NCI-H1092 treated with DMSO at 0.1 percent for 48 hours (cell line): ENCODE measurements around the gene C1QL1.

Source experiments
- DNase-seq: peaks from one replicate; lab custom pipeline; 2025; lab: John Stamatoyannopoulos, UW

Gene C1QL1

DNA sequence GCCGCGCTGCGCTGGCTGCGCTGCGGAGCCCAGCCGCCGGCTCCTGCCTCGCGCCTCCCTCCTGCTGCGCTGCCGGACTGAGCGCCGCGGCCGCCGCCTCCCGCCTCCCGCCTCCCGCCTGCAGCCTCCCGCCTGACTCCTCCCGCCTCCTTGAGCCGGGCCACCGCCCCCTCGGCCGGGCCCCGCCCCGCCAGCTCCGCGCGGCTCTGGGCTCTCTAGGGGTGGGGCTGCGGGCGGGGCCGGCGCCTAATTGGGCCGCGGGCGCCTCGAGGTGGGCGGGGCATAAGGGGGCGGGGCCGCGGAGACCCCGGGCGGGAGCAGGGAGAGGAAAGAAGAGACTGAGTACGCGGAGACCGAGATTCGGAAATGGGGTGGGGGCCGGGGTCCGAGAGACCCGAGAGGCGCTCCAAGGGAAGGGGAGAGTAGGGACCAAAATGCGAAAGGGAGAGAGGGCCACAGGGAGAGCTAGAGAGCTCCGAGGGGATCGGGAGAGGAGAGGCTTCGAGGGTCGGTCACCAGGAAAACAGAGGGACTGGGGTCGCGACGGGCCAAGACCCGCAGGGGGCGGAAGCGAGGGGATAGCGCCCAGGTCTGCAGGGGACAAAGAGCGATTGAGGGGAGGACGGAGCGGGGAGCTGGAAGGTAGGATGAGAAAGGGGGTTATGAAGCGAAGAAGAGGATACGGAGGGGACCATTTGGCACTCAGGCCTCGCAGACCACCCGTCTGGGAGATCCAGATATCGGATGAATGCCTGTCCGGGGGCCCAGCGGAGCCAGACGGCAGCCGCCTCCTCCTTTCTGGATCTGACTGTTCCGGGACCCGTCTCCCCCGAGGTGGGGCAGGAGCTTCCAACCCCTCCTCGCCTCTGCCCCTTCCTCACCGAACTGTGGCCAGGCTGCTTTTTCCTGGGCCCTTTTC lies at the start of gene C1QL1:
Gene C1QL1 (minus strand): TSS at position 79 of the 919 bp plus-strand sequence. CDS start 255 bp downstream, outside the sequence.
- DNase-seq, result peak; percentile 89

DNA sequence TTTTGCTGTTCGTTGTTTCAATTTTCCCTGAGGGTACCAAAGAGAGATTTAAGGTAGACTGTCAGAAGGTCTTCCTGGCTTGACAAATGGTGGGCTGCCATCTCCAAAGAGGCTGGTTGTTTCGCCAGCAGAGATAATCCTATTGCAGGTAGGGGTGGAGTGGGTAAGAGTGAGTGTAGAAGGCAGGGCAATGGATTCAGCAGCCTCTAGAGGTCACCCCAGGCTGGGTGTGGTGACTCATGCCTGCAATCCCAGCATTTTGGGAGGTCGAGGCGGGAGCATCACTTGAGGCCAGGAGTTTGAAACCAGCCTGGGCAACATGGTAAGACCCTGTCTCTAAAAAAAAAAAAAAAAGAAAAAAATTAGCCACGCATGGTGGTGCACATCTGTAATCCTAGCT lies 48.7 kb upstream of the C1QL1 start:
- no peak for DNase-seq

DNA sequence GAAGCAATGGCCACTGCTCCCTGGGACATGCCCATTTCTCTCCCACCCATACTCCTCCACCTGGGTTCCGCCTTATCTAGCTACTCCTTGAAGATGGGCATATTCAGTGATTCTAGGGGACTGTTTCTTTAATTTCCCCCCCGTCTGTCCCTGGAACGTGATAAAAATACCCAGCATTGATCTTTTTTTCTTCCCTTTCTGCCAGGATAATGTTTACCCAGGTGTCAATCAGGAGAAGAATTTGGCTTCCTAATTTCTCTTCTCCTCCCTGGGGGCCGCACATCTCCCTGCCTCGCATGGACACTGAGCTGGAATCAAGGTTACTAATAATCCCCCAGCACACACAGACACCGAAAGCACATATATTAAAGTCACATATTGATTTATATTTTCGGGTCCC lies 48.1 kb upstream of the C1QL1 start:
- DNase-seq, result no peak

DNA sequence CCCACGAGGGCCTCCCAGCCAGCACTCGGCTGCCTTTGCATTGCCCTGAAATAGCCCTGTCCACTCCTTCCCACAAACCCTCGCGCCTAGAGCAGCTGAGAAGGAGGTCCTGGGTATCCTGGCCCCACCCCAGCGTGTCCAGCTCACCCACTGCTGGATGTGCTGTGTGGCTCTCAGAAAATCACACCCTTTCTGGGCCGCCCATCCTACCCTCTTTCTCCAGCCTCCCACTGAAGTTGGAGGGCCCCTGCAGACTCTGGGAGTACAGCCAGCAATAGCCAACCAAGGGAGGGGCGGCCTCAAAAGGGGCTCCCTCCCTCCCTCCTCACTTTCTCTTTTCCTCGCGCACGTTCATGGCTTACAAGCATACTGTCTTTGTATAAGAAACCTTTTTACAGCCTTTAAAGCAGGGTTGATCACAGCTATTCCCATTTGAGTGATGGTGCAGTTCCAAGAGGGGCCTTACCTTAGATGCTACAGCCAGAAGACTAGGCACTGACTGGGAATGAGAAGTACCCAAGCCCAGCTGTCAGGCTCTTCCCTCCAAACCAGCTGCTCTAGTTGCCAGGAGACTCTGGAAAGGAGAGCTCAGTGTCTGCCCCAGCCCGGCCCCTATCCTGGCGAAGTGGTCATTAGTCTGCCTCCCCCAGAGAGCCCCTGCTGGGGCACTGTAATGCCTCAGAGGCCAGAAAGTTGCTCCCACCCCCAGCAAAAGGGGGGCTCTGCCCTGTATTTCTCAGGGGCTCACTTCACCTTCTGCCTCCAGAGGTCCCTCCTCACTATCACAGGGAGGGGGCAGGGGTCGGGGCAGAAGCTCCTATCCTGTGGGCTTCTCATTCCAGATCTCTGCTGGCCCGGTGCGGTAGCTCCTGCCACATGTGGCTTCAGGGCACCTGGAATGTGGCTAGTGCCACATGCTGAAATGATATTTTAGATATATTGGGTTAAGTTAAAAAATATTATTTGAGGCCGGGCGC lies 45.2 kb upstream of the C1QL1 start:
- DNase-seq, result peak; percentile 95

DNA sequence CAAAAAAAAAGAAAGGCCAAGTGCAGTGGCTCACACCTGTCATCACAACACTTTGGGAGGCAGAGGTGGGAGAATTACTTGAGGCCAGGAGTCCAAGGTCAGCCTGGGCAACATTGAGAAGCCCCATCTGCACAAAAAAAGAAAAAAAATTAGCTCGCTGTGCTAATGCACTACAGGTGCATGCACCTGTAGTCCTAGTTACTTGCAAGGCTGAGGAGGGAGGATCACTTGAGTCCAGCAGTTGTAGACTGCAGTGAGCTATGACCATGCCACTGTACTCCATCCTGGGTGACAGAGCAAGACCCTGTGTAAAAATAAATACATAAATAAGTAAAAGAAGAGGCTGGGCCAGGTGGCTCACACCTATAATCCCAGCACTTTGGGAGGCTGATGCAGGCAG lies 43.7 kb upstream of the C1QL1 start:
- DNase-seq, result no peak

DNA sequence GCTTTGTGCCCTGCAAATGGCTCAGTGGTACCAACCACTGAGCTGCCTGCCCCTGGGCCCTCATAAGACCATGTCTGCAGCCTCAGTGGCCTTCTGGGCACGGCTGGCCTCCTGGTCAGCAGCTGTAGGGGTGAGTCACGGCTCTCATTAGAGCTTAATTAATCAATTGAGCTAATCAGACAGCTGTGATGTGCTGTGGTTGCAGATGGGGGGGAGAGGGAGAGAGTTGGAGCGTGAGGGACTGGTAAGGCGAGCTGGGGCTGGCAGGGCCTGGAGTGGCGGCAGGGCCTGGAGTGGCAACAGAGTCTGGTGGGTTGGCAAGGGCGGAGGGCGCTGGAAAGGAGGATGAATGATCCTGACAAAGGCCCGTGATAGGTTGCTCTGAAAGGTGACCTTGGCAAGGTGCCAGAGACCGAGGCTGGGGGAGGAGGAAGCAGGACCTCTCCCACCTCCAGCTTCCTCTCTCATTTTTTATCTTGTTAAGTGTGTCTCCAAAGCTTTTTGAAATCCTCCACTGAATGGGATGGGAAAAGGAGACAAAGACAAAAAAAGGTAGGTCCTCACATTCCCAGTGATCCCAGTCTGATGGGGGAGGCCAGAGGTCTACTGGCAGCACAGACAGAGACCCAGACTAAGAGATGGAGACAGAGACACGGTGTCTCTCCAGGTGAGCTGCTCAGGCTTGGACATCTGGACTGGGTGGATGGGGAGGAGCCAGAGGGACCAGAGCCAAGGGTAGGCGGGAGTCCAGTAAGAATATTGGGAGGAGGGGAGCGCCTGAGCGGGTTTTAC lies 41.8 kb upstream of the C1QL1 start:
- peak; percentile 35 for DNase-seq

DNA sequence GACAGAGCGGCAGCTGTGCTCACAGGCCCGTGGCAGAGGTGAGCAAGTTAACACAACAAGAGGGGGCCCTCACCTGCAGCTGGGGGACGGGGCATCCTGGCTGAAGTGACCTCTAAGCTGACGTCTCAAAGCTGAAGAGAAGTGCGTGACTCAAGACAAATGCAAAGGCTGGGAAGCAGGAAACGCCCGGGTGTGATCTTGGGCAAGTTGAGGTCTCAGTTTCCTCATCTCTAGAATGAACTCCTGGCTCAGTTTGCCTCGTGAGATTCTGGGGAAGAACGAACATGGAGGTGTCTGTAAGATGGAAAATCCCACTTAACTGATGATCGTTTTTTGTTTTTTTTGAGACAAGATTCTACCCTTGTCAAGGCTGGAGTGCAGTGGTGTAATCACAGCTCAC lies 40.1 kb upstream of the C1QL1 start:
- DNase-seq, result no peak

DNA sequence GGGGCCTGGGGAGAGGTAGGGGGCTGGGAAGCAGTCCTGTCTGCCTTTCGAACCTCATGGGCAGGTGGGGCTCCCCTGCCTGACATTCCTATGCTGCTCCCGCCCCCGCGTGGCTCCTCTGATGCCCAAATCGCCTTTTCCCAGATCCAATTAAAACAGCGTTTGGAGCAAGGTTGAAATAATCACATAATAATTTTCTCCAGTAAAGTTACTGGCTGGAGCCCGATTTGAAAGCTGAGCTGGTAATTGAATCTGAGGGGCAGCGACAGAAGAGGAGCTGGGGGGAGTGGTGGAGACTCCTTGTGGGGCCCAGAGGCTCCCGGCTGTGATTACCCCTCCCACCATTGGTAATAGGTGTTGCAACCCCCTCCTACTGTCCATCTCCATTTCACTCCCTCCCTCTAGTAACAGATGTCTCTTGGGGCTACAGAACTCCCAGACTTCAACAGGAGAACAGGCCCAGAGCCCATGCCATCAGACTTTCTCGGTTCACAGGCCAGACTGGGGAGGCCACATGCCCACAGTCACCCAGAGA lies 38.9 kb upstream of the C1QL1 start:
- no peak for DNase-seq

DNA sequence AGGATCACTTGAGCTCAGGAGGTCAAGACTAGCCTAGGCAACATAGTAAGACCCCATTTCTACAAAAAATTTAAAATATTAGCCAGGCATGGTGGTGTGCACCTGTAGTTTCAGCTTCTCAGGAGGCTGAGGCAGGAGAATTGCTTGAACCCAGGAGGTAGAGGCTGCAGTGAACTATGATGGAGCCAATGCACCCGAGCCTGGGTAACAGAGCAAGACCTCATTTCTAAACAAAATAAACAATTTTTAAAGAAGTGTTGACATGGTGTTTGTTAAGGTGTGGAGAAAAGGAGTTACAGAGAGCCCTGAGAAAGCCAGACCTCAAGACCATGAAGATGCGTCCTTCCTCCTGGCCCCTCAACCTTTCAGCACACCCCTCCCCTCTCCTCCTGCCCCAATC lies 37.6 kb upstream of the C1QL1 start:
- no peak for DNase-seq

DNA sequence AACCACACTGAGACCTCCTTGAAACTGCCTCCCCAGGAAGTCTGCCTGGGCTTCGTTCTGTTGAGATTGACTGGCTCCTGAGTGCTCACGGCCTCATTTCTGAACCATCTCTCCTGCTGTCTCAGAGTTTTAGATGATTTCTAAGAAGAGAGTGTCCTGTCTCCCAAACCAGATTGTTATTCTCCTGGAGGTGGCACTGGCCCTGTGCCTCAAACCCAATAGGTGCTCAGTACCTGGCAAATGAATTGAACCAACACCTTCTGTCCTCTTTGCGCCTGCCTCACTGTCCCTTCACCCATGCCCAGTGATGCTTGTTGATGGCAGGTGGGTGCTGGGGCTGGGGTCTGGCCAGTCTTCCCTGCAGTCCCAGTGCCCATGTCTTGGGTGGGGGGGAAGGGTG lies 36.3 kb upstream of the C1QL1 start:
- DNase-seq, result no peak

DNA sequence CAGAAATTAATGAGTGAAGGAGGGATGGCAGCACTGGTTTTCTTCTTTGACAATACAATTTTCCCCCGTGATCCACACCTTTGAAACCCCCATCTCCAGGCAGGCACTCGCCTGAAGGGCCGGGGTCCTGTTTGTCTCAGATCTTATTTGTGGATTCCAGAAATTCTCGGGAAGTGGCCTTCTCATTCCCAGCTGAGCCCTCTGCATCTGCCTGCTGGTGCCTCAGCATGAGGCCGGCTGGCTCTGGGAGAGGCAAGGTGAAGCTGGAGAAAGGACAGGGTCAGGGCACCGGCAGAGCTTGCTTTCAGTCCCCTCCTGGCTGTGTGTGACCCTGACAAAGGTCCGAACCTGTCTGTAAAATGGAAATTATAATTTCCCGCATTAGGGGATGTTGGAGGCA lies 35.8 kb upstream of the C1QL1 start:
- no peak for DNase-seq

DNA sequence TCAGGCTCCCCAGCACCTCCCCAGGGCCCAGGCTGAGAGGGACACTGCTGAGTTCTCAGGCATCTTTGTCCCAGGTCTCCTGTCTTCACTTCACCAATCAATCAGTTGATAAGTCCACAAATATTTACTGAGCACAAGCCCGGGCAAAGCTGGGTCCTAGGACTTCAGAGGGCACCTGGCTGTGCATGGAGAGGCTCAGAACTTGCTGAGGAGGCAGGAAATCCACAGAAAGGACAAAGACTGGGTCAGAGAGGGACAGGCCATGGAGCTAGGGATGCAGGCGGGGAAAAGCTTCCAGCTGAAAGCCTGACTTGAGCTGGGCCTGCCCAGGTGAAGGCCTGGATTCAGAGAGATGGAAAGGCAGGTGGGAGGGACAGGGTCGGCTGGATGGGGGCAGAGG lies 33.2 kb upstream of the C1QL1 start:
- DNase-seq, result no peak

DNA sequence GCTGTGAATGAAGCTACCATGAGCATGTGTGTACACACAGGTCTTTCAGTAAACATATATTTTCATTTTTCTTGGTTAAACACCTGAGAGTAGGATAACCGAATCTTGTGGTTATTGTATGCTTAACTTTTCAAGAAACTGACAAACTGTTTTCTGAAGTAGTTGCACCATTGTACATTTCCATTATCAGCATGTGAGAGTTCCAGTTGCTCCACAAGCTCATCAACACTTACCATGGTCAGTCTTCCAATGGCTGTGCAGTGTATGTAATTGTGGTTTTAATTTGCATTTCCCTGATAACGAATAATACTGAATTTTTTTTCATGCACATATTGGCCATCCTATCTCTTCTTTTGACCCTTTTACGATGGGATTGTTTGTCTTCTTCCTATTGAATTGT lies 31.3 kb upstream of the C1QL1 start:
- no peak for DNase-seq

DNA sequence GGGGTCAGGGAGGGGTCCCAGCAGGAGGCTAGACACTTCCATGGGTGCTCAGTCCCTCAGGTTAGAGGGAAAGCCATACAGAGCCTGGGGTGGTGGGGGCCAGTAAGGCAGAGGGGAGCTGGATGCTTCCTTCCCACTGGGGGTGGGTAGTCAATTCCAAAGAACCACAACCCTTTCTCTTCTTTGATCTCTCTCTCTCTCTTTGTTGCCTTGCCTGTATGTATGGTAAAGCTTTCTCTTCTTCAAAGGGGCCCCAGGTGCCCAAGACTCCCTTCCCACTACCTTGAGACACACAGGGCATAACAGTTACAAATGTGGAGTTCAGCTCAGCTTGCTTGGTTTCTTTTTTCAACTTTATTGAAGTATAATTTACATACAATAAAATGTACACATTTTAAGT lies 30.5 kb upstream of the C1QL1 start:
- no peak for DNase-seq

DNA sequence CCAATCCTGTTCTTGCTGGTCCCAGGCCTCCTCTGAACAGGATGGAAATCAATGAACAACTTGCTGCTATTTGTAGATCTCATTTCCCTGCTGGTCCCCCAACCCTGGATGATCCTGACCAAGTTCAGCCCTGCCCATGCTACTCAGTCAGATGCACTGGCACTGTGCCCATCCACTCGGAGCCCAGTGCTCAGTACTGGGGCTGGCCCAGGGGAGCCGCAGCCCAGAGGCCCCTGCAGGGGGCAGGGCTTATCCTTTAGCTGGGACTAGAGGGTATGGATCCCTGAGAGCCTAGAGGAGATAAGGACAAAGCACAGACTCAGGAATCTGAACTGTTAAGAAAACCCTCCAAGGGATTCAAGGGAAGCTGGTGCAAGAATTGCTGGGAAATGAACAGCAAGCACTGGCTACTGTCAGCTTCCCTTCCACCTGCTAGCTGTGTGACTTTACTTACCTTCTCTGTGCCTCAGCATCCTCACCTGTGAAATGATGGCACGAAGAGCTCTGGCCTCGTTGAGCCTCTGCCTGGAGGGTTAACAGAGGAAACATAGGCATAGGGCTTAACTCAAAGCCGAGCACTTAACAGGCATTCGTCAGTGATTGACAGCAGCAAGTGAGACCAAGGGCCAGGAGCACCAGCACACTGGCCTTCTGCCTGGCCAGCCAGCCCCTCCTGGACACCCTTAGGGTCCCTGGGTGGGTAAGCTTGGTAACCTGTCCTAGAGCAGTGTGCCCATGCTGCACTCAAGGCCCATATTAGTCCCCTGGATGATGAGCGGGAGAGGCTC lies 29.8 kb upstream of the C1QL1 start:
- no peak for DNase-seq

DNA sequence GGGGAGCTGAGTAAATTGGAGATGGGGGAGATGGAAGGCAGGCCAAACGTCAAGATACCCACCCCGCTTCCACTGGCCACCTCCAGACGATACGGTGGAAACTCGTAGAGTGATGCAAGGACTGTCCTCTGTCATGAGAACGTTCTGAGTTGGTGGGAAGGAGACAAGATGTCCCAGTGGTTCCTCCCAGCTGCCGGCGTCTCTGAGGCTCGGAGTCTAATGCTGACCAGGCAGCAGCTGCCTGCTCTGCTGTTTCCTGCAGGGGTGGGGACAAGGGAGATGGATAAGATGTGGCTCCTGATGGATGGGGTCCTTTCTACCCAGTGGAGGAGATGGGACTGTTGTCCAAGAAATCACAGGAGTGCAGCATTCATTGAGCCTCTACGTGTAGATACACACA lies 28.2 kb upstream of the C1QL1 start:
- DNase-seq, result no peak

DNA sequence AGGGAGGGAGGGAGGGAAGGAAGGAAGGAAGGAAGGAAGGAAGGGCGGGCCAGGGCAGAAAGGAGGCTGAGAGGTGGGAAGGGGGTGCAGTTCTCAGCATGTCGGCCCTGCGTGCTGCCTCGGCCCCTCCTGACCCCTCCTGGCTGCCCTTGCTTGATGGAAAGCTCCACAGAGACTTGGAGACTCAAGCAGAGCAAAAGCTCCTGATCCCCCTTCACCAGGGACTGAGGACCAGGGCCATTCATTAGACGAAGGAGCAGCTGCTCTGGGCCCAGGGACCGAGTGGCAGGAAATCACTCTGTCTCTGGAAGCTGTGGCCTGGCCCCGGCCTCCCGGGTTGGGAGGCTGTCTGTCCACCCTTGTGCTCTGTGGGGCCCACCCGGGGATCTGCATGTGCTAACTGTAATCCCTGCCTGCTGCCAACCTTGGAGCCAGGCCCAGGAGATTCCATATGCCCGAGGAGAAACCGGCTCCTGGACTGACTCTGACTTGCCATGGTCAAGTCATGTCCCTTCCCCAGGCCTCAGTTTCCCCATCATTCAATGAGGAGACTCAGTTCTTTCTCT lies 27.4 kb upstream of the C1QL1 start:
- DNase-seq, result no peak

DNA sequence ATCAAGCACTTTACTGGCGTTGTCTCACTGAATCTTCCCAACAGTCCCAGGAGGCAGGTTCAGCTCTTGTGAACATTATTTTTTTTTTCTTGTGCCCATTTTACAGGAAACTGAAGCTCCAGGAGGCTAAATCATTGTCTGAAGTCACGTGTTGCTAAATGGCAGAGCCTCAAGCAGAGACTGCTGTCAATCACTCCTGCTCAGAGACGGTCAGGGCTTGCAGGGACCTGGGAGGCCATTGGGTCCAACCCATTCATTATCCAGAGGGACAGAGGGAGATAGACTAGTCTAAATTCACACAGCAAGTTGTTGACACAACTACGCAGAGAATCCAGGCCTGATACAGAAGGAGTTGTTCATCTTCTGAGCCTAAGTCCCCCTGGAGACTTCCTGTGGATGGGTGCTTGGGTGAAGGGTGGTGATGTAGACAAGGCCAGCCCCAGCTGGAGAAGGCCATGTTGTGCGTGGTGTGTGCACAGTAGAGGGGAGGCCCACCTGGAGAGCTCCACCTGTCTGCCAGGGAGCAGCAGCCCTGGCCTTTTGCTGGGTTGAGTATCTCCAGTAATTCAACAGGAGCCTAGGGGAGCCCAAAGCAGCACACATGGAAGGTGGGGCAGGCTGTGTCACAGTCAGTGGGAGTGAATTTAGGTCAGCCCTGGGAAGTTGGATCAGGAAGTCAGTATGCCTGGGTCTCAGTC lies 24.3 kb upstream of the C1QL1 start:
- DNase-seq, result no peak

DNA sequence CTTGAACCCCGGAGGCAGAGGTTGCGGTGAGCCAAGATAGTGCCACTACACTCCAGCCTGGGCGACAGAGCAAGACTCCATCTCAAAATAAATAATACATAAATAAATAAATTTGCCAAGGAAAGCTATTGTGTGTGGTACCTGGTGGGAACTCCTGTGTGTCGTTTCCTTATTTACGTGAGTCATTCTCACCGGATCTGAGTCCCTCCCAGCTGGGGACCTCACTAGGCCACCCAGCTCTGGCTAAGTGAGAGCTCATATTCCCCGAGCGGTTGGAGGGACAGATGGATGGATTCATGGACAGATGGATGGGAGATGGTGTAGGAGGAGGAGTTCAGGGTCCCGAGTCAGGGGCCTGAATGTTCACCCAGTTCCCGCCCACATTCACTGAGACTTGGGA lies 22.9 kb upstream of the C1QL1 start:
- no peak for DNase-seq

DNA sequence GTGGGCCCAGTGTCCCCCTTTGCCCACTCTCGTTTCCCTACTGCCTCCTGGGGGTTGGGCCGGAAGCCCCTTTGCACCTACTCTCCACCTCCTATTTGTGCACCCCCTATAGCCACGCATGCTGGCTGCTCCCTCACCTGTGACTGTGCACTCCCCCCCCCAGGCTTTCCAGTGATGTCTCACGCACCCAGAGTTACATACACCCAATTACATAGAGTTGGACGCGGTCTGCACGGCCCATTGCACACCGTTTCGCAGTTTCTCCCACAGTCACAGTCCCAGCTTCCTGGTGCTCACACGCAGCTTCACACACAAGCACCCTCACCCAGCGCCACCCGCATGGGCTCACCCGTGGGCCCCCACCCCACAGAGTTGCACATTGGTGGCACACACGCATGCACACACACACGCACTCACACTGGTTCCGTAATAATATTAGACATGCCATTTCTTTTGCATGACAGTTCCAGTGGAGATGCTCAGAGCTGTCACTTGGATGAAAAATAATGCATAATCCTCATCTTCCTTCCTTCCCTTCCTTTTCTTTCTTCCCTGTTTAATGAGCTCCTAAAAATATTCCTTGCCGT lies 21.5 kb upstream of the C1QL1 start:
- DNase-seq, result no peak
